Tibial artery (tissue), 4 donors: ENCODE measurements around the gene SCG2.

Source experiments
- DNase-seq, 2 donors: peaks; one replicate each; pipeline ENCODE4 v3.0.0-alpha.2; 2019
- H3K27ac ChIP-seq, 2 donors: fragments of 200-600 bp; sonication (generic) in 1 of 2; 1 replicate in 1 of 2; 2 replicates in 1 of 2; pipeline ENCODE4 v1.5.1; 2018 to 2019; ENCODE audit warnings: mild to moderate bottlenecking in 1 of 2
- H3K27me3 ChIP-seq, 2 donors: fragments of 200-600 bp; sonication (generic) in 1 of 2; one replicate each; pipeline versions ENCODE4 v1.5.1 to v1.6.0; 2016 to 2019
- H3K36me3 ChIP-seq, 3 donors: fragments of 200-600 bp; sonication (generic) in 2 of 3; one replicate each; pipeline ENCODE4 v1.5.1; 2016 to 2019; ENCODE audit warnings: mild to moderate bottlenecking in 2 of 3
- H3K4me1 ChIP-seq, 4 donors: fragments of 200-600 bp; sonication (generic) in 2 of 4; 1 replicate in 3 of 4; 2 replicates in 1 of 4; pipeline ENCODE4 v1.5.1; 2016 to 2019
- H3K4me3 ChIP-seq, 2 donors: fragments of 200-600 bp; sonication (generic) in 1 of 2; 1 replicate in 1 of 2; 2 replicates in 1 of 2; pipeline ENCODE4 v1.5.1; 2018 to 2019; ENCODE audit warnings: mild to moderate bottlenecking in 2 of 2
- H3K9me3 ChIP-seq, 3 donors: fragments of 200-600 bp; sonication (generic) in 1 of 3; one replicate each; pipeline ENCODE4 v1.5.1; 2016 to 2019
- CTCF ChIP-seq, 2 experiments: fragments of 200-600 bp in 1 of 2; fragments of 450-650 bp in 1 of 2; IDR thresholded peaks; one replicate each; pipeline ENCODE4 v1.5.1; 2017 to 2019; ENCODE audit warnings: antibody characterized with exemption in 2 of 2, mild to moderate bottlenecking in 1 of 2, moderate library complexity in 1 of 2
- intact Hi-C: fragments of 100-400 bp; cut with DNase I; formaldehyde crosslinking; loops from one replicate; pipeline ENCODE4 v1.15.0; 2023; ENCODE audit warnings: low total_unique reads

SCG2 gene

GRCh38 chr2:223607476-223607875 is 5.3 kb upstream of the SCG2 start:
- Histone ChIP-seq H3K4me1 (peaks cover 0 to 2% (median 0%) of the 10 kb centered on the region in 4 donors), H3K4me3 (no peak overlapping the region), H3K27me3 (no peaks in the 10 kb centered on the region), H3K27ac (no peak overlapping the region), H3K36me3 (no peaks in the 10 kb centered on the region), H3K9me3 (no peaks in the 10 kb centered on the region)
- DNase-seq = no peak
- intact Hi-C loops = no loop called here
- no peak for TF ChIP-seq CTCF (IDR thresholded peaks at IDR 0.05)

- no peak overlapping the region for H3K27ac ChIP-seq
- peaks cover 0 to 3% (median under 1%) of the 10 kb centered on the region in 4 donors for H3K4me1 ChIP-seq
- intact Hi-C loops = no loop called here
- no peak for TF ChIP-seq CTCF (IDR thresholded peaks at IDR 0.05)
- no peak overlapping the region for H3K4me3 ChIP-seq
- no peaks in the 10 kb centered on the region for H3K9me3 ChIP-seq
- no peak for DNase-seq
- no peaks in the 10 kb centered on the region for H3K27me3 ChIP-seq
- H3K36me3 ChIP-seq = no peaks in the 10 kb centered on the region
Measured at GRCh38 chr2:223606946-223607345, 4.8 kb upstream of the SCG2 start.

DNA sequence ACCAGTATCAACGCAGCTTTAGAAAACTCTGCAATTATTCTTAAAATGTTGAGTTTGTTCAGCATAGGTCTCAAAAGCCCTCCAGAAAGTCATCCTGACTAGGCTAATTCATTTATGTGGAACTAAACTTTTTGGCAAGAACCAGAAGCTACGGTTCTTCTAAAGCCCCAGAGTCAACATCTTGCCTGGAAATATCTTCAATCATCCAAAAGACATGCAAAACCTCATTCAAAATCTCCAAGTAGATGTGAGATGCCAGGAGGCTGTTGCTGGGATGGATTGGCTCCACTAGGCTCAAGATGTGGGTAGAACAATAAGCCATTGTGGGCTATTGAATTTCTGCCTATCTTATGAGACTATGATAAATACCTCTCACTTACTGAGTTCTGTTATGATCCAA is 2.1 kb upstream of the SCG2 start:
- no peak overlapping the region for H3K4me3 ChIP-seq
- no peak for TF ChIP-seq CTCF (IDR thresholded peaks at IDR 0.05)
- intact Hi-C loops = no loop called here

DNA sequence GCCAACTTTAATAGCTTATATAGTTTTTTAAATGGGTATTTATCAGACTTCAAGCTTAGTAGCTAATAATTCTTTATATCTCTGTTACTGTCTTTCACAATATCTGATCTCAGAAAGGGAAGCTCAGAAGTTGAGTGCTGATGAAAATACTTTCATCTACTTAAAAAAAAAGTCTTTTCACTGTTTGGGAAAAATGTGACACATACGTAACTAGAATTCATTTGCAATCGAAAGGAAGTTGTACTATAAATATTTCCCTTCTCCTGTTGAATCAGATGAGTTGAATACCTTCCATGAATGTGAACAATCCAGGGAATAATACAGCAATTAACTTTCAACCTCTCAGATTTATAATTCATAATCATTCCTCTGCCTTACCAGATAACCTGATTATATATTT is 811 bp upstream of the SCG2 start:
- H3K27me3 ChIP-seq = no peaks in the 10 kb centered on the region
- no peak for DNase-seq
- H3K27ac ChIP-seq = no peak overlapping the region
- intact Hi-C loops = no loop called here
- no peak overlapping the region for H3K4me3 ChIP-seq
- H3K36me3 ChIP-seq = no peaks in the 10 kb centered on the region
- peaks cover 0 to 7% (median 3%) of the 10 kb centered on the region in 4 donors for H3K4me1 ChIP-seq
- no peaks in the 10 kb centered on the region for H3K9me3 ChIP-seq
- TF ChIP-seq CTCF (IDR thresholded peaks at IDR 0.05) = no peak

More for the DNA sequence above, 2.1 kb upstream of the SCG2 start:
- Histone ChIP-seq H3K27me3 (no peaks in the 10 kb centered on the region), H3K9me3 (no peaks in the 10 kb centered on the region), H3K27ac (no peak overlapping the region), H3K4me1 (peaks cover 0 to 7% (median 3%) of the 10 kb centered on the region in 4 donors), H3K36me3 (no peaks in the 10 kb centered on the region)
- DNase-seq = no peak

- Histone ChIP-seq H3K9me3 (no peaks in the 10 kb centered on the region), H3K4me1 (peaks cover 0 to 7% (median 3%) of the 10 kb centered on the region in 4 donors), H3K27ac (no peak overlapping the region), H3K36me3 (no peaks in the 10 kb centered on the region), H3K27me3 (no peaks in the 10 kb centered on the region), H3K4me3 (no peak overlapping the region)
- DNase-seq = no peak
- intact Hi-C loops = no loop called here
- no peak for TF ChIP-seq CTCF (IDR thresholded peaks at IDR 0.05)
Measured at GRCh38 chr2:223601018-223601417, 1.1 kb downstream of the SCG2 start.
